GOT3 (cell line): ENCODE results near the gene ARHGAP25.

Experiments used
- DNase-seq: peaks from one replicate; lab custom pipeline; 2025; ENCODE audit warnings: mixed read lengths; lab: John Stamatoyannopoulos, UW

Gene ARHGAP25

DNA sequence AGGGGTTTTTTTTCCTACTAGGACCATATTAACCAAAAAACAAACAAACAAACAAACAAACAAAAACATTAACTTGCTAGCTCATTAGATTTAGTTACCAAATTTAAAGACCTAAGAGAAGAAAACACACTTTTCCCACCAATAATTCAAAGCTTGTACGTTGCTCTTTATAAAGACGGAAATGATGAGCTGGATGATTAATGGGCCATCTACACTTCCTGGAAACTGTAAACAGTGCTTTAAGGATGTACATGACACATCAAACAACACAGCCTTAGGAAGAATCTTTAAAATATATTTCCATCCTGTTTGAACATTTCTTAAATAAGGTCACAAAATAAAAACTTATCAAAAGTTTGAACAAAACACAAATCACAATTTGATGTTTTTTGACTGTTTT, 135.6 kb downstream of the ARHGAP25 start:
- DNase-seq: no peak

DNA sequence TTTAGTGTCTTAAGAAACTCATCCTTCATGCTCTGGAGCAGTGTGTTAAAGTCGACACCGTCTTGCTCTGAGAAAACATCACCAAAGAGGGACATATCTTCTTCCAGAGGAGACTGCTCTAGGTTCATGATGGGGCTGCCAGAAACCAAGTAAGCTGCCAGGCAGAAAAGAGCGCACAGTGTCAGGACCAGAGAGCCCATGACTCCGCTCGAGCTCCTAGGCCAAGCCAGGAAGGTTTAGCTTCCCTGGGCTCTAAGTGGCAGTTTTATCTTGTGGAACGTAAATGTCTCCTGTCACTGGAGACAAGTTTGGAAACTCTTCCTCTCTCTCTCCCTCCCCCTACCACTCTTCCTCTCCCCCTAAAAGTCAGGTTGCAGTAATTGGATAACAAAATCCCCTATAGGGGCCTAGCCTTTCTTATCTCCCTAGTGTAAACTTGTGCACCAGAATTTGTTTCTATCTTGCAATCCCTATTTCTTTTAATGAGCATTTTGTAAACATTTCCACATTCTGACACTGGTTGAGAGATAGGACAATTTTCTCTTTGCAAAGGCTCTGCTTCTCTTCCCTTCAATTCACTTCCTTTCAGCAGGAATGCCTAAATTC, 136.7 kb downstream of the ARHGAP25 start, which contains the start of gene BMP10:
Gene BMP10, minus strand, starts transcription at position 239 of the 606 bp plus-strand sequence. Its CDS starts 39 bp downstream, at position 200.
- DNase-seq: no peak
